Colonic mucosa (tissue), 4 donors: Measurements from ENCODE around the gene SYT17. TPM values are rescaled to one million over a fixed set of nuclear protein-coding genes. Genes with fewer than 3 reads are reported as not detected.

Experiments used
- DNase-seq: peaks from one replicate; pipeline ENCODE4 v3.0.0-alpha.2; 2020
- H3K27ac ChIP-seq: fragments of 200-600 bp; one replicate; pipeline ENCODE4 v1.8.0; 2021
- H3K27me3 ChIP-seq: fragments of 200-600 bp; one replicate; pipeline ENCODE4 v1.8.0; 2021
- H3K36me3 ChIP-seq: fragments of 200-600 bp; one replicate; pipeline ENCODE4 v1.8.0; 2021
- H3K4me1 ChIP-seq: fragments of 200-600 bp; one replicate; pipeline ENCODE4 v1.8.0; 2021; ENCODE audit warnings: mild to moderate bottlenecking
- H3K4me3 ChIP-seq: fragments of 200-600 bp; one replicate; pipeline ENCODE4 v1.8.0; 2021
- H3K9ac ChIP-seq, 2 donors: one replicate each; pipeline ENCODE4 v1.7.0; 2013; ENCODE audit warnings: control low read depth in 2 of 2, low read depth in 2 of 2, low read length in 2 of 2
- H3K9me3 ChIP-seq: fragments of 200-600 bp; one replicate; pipeline ENCODE4 v1.8.0; 2021
- intact Hi-C: fragments of 100-400 bp; cut with DNase I; formaldehyde crosslinking; loops from one replicate; pipeline ENCODE4 v1.14.1; 2022
- total RNA-seq, 2 donors: library from RNA; stranded (reverse); fragmentation: NEBNext Ultra II Directional in 1 of 2; extraction: Animal tissue kit (Norgen Biotek cat#: 25700) in 1 of 2; gene quantifications; one replicate each; pipeline ENCODE4 v1.2.1, GENCODE V29; 2021
- TF ChIP-seq, protein P1 (sequence below): fragments of 200-600 bp; IDR thresholded peaks from one replicate; pipeline ENCODE4 v1.8.0; 2022; ENCODE audit warnings: antibody characterized with exemption, mild to moderate bottlenecking
- donor health status: healthy.
- donor health status: DM: no; HTN: no; CAD: no.
- donor health status: DM: no; HTN: no; CAD: no.

The SYT17 gene
- total RNA-seq, 2 donors from 2014 or later = 5.1 to 5.5 TPM

DNA sequence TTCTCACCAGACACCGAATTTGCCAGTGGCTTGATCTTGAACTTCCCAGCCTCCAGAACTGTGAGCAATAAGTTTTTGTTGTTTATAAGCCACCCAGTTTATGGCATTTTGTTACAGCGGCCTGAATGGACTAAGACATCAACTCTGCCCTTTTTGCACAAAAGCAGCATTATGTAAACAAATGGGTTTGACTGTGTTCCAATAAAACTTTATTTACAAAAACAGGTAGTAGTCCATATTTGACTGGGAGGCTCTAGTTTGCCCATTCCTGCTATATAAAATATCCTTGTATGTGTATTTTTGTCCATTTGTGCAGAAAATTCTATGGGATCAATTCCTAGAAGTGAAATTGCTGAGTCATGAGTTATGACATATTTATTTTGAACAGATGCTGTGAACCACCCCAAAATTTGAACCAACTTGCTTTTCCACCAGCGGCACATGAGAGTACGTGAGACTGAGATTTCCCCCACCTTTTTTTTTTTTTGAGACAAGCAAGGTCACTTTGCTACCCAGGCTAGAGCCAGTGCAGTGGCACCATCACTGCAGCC, 96.2 kb downstream of the SYT17 start:
- intact Hi-C loops = no loop called here
- Histone ChIP-seq H3K4me1 (no peaks in the 10 kb centered on the region), H3K27ac (no peak overlapping the region), H3K9me3 (no peaks in the 10 kb centered on the region), H3K9ac (no peak overlapping the region), H3K4me3 (no peak overlapping the region), H3K27me3 (no peaks in the 10 kb centered on the region), H3K36me3 (no peaks in the 10 kb centered on the region)
- TF ChIP-seq, protein P1, sequence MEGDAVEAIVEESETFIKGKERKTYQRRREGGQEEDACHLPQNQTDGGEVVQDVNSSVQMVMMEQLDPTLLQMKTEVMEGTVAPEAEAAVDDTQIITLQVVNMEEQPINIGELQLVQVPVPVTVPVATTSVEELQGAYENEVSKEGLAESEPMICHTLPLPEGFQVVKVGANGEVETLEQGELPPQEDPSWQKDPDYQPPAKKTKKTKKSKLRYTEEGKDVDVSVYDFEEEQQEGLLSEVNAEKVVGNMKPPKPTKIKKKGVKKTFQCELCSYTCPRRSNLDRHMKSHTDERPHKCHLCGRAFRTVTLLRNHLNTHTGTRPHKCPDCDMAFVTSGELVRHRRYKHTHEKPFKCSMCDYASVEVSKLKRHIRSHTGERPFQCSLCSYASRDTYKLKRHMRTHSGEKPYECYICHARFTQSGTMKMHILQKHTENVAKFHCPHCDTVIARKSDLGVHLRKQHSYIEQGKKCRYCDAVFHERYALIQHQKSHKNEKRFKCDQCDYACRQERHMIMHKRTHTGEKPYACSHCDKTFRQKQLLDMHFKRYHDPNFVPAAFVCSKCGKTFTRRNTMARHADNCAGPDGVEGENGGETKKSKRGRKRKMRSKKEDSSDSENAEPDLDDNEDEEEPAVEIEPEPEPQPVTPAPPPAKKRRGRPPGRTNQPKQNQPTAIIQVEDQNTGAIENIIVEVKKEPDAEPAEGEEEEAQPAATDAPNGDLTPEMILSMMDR = no peak
- no peak for DNase-seq

DNA sequence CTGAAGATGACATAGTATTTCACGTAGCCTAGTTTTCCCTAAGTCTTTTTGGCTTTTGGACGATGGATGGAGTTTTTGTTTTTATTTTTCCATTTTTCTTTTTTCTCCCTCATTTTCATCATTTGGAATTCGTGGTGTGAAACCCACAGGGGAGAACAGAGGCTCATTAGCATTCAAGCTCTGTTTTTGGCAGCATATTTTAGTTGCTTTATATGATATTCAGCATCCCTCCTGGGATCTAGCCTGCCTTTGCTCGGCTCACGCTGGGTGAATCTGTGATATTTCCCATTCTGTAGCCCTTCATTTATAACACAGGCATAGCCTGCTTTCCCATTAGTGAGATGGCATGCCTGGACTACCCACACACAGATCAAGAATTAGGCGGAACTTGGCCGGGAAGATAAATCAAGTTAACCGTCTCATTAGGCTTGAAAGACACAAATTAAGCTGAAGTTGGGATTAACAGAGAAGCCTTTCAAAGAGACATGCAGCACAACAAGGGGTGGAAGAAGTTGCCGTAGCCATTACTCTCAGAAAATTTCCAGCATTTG, 97.4 kb downstream of the SYT17 start:
- no peaks in the 10 kb centered on the region for H3K27me3 ChIP-seq
- H3K4me1 ChIP-seq = no peaks in the 10 kb centered on the region
- H3K9me3 ChIP-seq = no peaks in the 10 kb centered on the region
- H3K9ac ChIP-seq = no peak overlapping the region
- no peak for DNase-seq
- intact Hi-C loops = no loop called here
- no peak overlapping the region for H3K4me3 ChIP-seq
- no peaks in the 10 kb centered on the region for H3K36me3 ChIP-seq
- no peak overlapping the region for H3K27ac ChIP-seq
- TF ChIP-seq, protein P1 = no peak

DNA sequence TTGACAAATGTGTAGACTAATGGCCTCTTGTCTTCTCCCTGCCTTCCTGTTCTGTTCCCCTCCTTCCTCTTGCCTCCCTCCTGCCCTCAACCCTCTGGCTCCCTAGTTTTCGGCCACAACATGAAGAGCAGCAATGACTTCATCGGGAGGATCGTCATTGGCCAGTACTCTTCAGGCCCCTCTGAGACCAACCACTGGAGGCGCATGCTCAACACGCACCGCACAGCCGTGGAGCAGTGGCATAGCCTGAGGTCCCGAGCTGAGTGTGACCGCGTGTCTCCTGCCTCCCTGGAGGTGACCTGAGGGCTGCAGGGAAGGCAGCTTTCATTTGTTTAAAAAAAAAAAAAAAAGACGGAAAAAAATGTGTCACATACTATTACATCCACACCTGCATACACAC, 98.7 kb downstream of the SYT17 start:
- Histone ChIP-seq H3K27me3 (no peaks in the 10 kb centered on the region), H3K9ac (no peak overlapping the region), H3K4me3 (no peak overlapping the region), H3K27ac (no peak overlapping the region), H3K9me3 (no peaks in the 10 kb centered on the region), H3K4me1 (no peaks in the 10 kb centered on the region), H3K36me3 (no peaks in the 10 kb centered on the region)
- no peak for DNase-seq
- TF ChIP-seq, protein P1 = no peak
- intact Hi-C loops = no loop called here

DNA sequence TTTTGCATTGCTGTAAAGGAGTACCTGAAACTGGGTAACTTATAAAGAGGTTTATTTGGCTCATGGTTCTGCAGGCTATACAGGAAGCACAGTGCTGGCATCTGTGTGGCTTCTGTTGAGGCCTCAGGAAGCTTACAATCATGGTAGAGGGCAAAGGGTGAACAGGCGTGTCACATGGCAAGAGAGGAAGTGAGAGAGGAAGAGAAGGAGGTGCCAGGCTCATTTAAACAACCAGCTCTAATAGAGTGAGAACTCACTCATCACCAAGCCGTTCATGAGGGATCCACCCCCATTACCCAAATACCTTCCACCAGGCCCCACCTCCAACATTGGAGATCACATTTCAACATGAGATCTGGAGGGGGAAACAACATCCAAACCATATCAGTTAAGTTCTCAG, 101.1 kb downstream of the SYT17 start:
- no peak for DNase-seq
- TF ChIP-seq, protein P1 = no peak
- no peak overlapping the region for H3K9ac ChIP-seq

DNA sequence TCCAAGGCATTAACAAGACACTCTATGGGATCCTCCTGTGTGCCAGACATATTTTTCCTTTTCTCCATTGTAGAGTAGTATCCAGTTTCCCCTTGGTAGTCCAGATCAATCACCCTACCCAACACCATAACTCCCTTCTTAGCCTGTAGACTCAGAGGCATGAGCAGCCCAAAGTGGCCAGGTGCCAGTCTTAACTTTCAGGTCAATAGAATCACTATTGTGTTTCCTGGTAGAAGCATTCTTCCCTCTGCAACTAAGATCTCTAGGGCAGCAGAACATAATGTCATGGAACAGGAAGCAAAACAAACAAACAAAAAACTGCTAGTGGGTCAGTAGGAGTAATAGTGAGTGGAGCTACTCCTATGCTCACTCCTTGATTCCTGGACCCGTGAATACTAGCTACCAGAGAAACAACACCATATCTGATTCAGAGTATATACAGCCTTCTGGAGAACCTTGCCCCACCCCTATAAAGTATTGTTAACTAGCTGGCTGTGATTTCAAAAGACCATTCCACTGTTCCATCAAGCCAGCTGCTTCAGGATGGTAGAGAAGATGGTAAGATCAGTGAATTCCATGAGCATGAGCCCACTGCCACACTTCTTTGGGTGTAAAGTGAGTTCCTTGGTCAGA, 106.2 kb downstream of the SYT17 start:
- Histone ChIP-seq H3K36me3 (no peaks in the 10 kb centered on the region), H3K4me3 (no peak overlapping the region), H3K4me1 (no peaks in the 10 kb centered on the region), H3K9ac (no peak overlapping the region), H3K9me3 (no peaks in the 10 kb centered on the region), H3K27me3 (no peaks in the 10 kb centered on the region), H3K27ac (no peak overlapping the region)
- TF ChIP-seq, protein P1 = no peak
- intact Hi-C loops = no loop called here
- DNase-seq = no peak

More for the DNA sequence above, 101.1 kb downstream of the SYT17 start:
- no peaks in the 10 kb centered on the region for H3K27me3 ChIP-seq
- intact Hi-C loops = no loop called here
- H3K36me3 ChIP-seq = no peaks in the 10 kb centered on the region
- H3K4me1 ChIP-seq = no peaks in the 10 kb centered on the region
- H3K27ac ChIP-seq = no peak overlapping the region
- H3K4me3 ChIP-seq = no peak overlapping the region
- H3K9me3 ChIP-seq = no peaks in the 10 kb centered on the region
